Inflammatory macrophage treated with lipopolysaccharide for 4 hours (primary cell): ENCODE data around the gene NEDD4L.

Experiments
- DNase-seq: peaks from one replicate; pipeline ENCODE4 v3.0.0-alpha.2; 2020

NEDD4L gene

DNA sequence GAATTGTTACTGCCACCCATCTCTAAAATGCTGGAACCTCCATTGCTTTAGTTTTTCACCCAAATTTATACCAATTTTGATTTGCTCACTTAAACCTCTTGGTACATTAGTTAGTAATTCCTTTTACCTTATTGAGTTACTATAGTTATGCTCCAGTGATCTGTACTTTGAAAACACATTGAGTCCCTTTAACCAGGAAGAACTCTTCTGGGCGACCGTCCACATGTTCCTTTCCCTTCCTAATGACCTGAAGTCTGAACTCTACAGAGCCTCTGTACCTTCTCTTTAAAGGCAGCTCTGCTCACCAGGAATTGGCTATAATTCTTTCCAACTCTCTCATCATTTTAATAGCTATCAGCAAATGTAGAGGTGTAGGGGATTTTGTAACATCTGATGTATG is 290.0 kb downstream of the NEDD4L start:
- DNase-seq, result no peak

GRCh38 chr18:58335223-58335622 is 291.2 kb downstream of the NEDD4L start:
- DNase-seq, result no peak

DNA sequence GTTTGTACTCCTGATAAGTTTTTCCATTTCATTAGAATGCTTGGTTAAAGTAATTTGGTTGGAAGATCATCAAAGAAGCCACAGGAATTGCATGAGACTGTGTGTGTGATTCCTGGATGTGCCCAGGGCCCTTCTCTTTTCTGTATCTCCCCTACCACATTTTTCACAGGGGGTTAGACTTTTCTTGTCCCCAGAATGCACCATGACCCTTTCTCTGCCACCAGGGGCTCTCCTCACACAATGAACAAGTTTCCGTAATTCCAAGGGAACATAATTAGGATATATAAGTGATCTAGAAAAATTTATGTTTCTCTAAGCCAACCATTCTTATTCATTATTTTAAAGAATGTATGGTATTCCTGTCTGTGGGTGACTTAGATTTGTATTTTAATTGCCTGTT is 291.8 kb downstream of the NEDD4L start:
- DNase-seq, result no peak

GRCh38 chr18:58336605-58337004 is 292.6 kb downstream of the NEDD4L start:
- DNase-seq, result no peak

GRCh38 chr18:58337285-58337684 is 293.3 kb downstream of the NEDD4L start:
- no peak for DNase-seq

- DNase-seq, result no peak
Observed at GRCh38 chr18:58337686-58338085, 293.7 kb downstream of the NEDD4L start.

GRCh38 chr18:58338141-58338540 is 294.1 kb downstream of the NEDD4L start:
- no peak for DNase-seq

GRCh38 chr18:58338961-58339592 is 295.1 kb downstream of the NEDD4L start:
- no peak for DNase-seq

DNA sequence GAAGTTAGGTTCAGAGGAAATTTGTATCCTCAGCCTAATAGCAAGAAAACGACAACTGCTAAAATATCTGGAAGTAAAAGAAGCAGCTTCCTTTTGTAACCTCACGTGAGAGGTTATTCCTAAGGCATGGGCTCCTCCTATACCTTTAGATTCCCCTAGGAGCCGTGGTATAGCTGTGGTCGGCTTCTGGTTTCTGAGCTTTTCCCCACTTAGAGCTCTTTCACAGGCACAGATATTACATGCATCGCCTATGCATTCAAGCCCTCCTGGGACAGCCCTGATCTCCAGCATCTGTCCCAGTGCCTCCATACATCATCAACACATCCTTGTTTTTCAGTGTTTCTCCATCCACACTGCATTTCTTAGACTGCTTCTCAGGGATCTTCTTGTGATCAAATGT is 295.9 kb downstream of the NEDD4L start:
- no peak for DNase-seq

- peak; percentile 23 for DNase-seq
Observed at GRCh38 chr18:58341916-58342315, 297.9 kb downstream of the NEDD4L start.

- no peak for DNase-seq
Observed at GRCh38 chr18:58344080-58344670, 300.1 kb downstream of the NEDD4L start.

GRCh38 chr18:58344861-58345463 is 300.9 kb downstream of the NEDD4L start:
- DNase-seq, result no peak

DNA sequence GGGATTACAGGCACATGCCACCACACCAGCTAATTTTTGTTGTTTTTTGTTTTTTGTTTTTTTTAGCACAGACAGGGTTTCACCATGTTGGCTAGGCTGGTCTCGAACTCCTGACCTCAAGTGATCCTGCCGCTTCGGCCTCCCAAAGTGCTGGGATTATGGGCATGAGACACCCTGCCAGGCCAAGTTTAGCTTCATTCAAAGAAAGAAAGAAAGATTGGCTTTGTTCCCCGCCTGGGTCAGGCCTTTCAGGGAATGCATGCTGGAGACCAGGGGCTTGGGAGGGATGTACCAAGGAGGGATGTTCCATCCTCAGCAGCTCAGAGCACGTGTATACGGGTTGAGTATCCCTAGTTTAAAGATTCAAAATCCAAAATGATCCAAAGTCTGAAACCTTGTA is 301.8 kb downstream of the NEDD4L start:
- DNase-seq, result no peak

DNA sequence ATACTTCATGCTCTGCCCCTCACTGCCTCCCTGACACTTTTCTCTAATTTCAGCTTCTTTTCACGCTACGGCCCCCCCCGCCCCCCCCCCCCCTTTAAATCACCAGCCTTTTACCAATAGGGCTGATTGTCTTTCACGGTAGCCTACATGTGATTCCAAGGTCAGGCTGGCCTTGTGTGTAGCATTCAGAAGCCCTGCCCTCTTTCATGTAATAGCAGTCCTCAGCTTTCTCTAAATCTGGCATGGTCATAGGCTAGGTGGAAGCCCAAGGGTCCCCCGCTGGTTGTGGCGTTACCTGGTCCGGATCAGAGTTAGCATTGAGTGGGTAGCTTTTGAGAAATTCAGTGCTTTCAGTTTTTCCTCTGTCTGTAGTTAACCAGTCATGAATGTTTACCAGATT is 303.1 kb downstream of the NEDD4L start:
- no peak for DNase-seq

GRCh38 chr18:58348517-58348916 is 304.5 kb downstream of the NEDD4L start:
- DNase-seq, result peak; percentile 92

DNA sequence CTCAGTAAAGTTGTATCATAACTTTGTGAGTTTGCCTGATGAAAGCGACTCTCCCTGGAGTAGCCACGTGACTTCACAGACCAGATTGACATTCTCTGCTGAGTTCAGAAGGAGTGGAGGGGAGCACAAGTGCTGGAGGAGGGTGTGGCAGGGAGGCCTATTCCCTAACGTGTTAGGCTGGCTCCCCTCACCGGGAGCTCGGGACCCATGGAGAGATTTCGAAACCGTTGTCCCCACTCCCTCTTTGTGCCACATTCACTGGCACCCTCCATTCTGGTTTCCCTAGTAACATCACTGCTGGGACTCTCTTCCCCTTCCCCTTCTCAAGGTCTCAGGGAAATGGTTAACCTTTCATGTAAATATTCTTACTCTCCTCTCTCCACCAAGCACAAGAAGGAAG is 304.9 kb downstream of the NEDD4L start:
- no peak for DNase-seq

DNA sequence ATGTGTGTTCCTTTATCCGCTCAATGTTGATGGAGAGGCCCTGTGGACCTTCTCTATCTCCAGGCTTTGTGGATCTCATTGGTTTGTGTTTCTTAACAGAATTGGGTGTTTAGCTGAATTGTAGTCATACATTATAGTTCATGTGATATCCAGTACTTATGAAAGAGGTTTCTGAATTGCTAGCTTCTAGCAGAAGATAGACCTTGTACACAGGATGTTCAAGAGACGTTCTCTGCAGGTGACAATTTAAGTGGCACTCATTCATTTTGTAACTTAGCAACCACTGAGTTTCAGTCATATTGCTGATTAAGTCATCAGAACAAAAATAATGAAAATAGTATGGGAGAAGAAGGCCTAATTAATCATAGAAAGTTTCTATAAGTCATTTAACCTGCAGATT is 305.6 kb downstream of the NEDD4L start:
- peak; percentile 3 for DNase-seq

DNA sequence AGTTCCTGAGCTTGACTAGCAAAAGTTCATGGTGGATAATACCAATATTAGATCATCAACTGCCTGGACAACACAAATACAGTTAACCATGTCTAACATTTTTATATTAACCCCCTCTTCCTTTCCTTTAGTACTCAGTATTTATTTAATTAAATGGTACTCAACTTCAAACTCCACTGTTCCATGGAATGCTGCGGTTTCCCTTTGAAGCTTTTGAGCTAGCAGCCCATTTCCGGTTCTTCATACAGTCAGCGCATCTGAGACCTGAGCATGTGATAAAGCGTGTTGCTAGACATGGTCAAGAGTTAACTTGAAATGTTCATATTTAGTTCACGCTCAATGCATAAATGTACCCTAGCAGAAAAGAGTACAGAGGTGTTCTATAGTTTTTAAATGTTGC is 306.5 kb downstream of the NEDD4L start:
- no peak for DNase-seq

- no peak for DNase-seq
Observed at GRCh38 chr18:58351776-58352175, 307.8 kb downstream of the NEDD4L start.

- DNase-seq, result no peak
Observed at GRCh38 chr18:58353581-58353980, 309.6 kb downstream of the NEDD4L start.

- no peak for DNase-seq
Observed at GRCh38 chr18:58354051-58354450, 310.0 kb downstream of the NEDD4L start.

- DNase-seq, result no peak
Observed at GRCh38 chr18:58354791-58355190, 310.8 kb downstream of the NEDD4L start.

GRCh38 chr18:58355243-58355642 is 311.2 kb downstream of the NEDD4L start:
- DNase-seq, result no peak

DNA sequence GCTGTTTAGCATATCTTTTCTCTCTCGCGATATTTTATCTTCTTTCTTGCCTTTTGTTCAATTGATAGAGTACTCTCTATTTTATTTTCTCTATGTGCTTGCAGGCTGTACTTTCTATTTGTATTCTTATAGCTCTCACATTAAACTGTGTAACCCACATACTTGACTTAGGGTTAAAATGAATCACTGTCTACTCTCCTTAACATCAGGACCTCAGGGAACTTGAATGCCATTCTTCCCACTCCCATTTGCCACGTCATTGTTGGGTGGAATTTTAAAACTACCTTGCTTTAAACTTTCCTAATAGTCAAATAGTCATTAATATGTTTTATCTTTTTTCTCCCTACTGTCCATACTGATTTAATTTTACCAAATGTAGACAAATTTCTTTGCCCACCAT is 315.2 kb downstream of the NEDD4L start:
- DNase-seq, result no peak

DNA sequence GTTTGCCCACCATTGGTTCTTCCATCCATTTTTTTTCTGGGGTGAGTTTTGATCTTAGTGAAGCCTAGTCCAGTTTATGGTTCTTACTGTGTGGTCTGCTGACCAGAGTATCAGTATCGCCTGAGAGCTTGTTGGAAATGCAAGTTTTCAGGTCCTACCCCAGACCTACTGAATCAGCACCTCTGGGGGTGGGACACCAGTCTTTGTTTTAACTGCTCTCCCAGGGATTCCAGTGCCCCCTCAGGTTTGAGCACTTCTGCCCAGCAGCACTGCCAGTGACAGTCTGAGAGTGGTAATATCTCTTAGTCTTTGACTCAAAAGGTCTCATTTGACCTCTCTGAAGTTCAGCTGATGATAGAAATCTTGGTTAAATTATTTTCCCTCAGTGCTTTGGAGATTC is 315.6 kb downstream of the NEDD4L start:
- no peak for DNase-seq
